H9 (cell line): ENCODE data around the gene BOLA2B. TPM values are rescaled to one million over a fixed set of nuclear protein-coding genes. Genes with fewer than 3 reads are reported as not detected.

Experiments used
- DNase-seq: peaks from one replicate; pipeline ENCODE4 v3.0.0-alpha.2; 2017
- H2AFZ ChIP-seq: one replicate; pipeline ENCODE4 v1.6.1; 2013; ENCODE audit warnings: mild to moderate bottlenecking, low read length, control low read depth, moderate library complexity
- H2AK5ac ChIP-seq: 2 replicates; pipeline ENCODE4 v1.6.1; 2013; ENCODE audit warnings: low read length, control low read depth, mixed read lengths; ENCODE audit not compliant: insufficient read length
- H2BK120ac ChIP-seq: one replicate; pipeline ENCODE4 v1.6.1; 2013; ENCODE audit warnings: low read depth, mild to moderate bottlenecking, low read length, control low read depth, inconsistent platforms; ENCODE audit not compliant: poor library complexity, severe bottlenecking
- H2BK12ac ChIP-seq: 2 replicates; pipeline ENCODE4 v1.6.1; 2013; ENCODE audit warnings: low read length, control low read depth, mixed read lengths, low read depth; ENCODE audit not compliant: insufficient read length
- H2BK15ac ChIP-seq: 2 replicates; pipeline ENCODE4 v1.6.1; 2013; ENCODE audit warnings: low read depth, low read length, control low read depth
- H2BK20ac ChIP-seq: one replicate; pipeline ENCODE4 v1.6.1; 2013; ENCODE audit warnings: low read depth, mild to moderate bottlenecking, low read length, control low read depth, inconsistent platforms; ENCODE audit not compliant: poor library complexity, severe bottlenecking
- H2BK5ac ChIP-seq: 2 replicates; pipeline ENCODE4 v1.6.1; 2013; ENCODE audit warnings: low read length, control low read depth, mixed read lengths; ENCODE audit not compliant: insufficient read length
- H3K14ac ChIP-seq: 2 replicates; pipeline ENCODE4 v1.6.1; 2013; ENCODE audit warnings: low read length, control low read depth; ENCODE audit not compliant: insufficient read depth
- H3K18ac ChIP-seq: 2 replicates; pipeline ENCODE4 v1.6.1; 2013; ENCODE audit warnings: low read depth, mild to moderate bottlenecking, mixed read lengths, low read length, control low read depth; ENCODE audit not compliant: insufficient read length
- H3K23ac ChIP-seq: 2 replicates; pipeline ENCODE4 v1.6.1; 2013; ENCODE audit warnings: low read length, control low read depth, mixed read lengths, low read depth; ENCODE audit not compliant: insufficient read length
- H3K23me2 ChIP-seq: 2 replicates; pipeline ENCODE4 v1.6.1; 2013; ENCODE audit warnings: low read depth, mild to moderate bottlenecking, mixed read lengths, low read length, control low read depth; ENCODE audit not compliant: insufficient read length, poor library complexity, severe bottlenecking
- H3K27ac ChIP-seq: 2 replicates; pipeline ENCODE4 v1.5.1; 2013; ENCODE audit warnings: low read length, control low read depth, mixed read lengths, low read depth; ENCODE audit not compliant: insufficient read length
- H3K27me3 ChIP-seq: 2 replicates; pipeline ENCODE4 v1.6.1; 2013; ENCODE audit warnings: low read length, control low read depth, inconsistent platforms; ENCODE audit not compliant: insufficient read depth
- H3K4ac ChIP-seq: 2 replicates; pipeline ENCODE4 v1.6.1; 2013; ENCODE audit warnings: low read depth, mild to moderate bottlenecking, control low read depth, inconsistent platforms, low read length, moderate library complexity
- H3K4me1 ChIP-seq: 2 replicates; pipeline ENCODE4 v1.6.1; 2013; ENCODE audit warnings: low read length, control low read depth, inconsistent platforms; ENCODE audit not compliant: insufficient read depth
- H3K4me2 ChIP-seq: 2 replicates; pipeline ENCODE4 v1.6.1; 2013; ENCODE audit warnings: low read length, control low read depth, mixed read lengths; ENCODE audit not compliant: insufficient read length, insufficient read depth
- H3K56ac ChIP-seq: 2 replicates; pipeline ENCODE4 v1.6.1; 2013; ENCODE audit warnings: low read depth, mild to moderate bottlenecking, mixed read lengths, low read length, control low read depth; ENCODE audit not compliant: insufficient read length
- H3K79me1 ChIP-seq: 2 replicates; pipeline ENCODE4 v1.6.1; 2013; ENCODE audit warnings: low read depth, mild to moderate bottlenecking, moderate library complexity, low read length, control low read depth, inconsistent platforms; ENCODE audit not compliant: insufficient read depth, poor library complexity, severe bottlenecking
- H3K79me2 ChIP-seq: 2 replicates; pipeline ENCODE4 v1.6.1; 2013; ENCODE audit warnings: low read length, control low read depth, inconsistent platforms; ENCODE audit not compliant: insufficient read depth
- H3K9ac ChIP-seq: 2 replicates; pipeline ENCODE4 v1.6.1; 2013; ENCODE audit warnings: low read length, control low read depth, mixed read lengths; ENCODE audit not compliant: insufficient read length; ENCODE audit errors: extremely low read depth
- H3K9me3 ChIP-seq: one replicate; pipeline ENCODE4 v1.6.1; 2013; ENCODE audit warnings: low read depth, low read length, inconsistent platforms; ENCODE audit not compliant: control insufficient read depth
- H3T11ph ChIP-seq: one replicate; pipeline ENCODE4 v1.6.1; 2013; ENCODE audit warnings: mild to moderate bottlenecking, low read length, control low read depth, inconsistent platforms
- H4K20me1 ChIP-seq: one replicate; pipeline ENCODE4 v1.6.1; 2013; ENCODE audit not compliant: control insufficient read depth, insufficient read length, insufficient read depth
- H4K5ac ChIP-seq: 2 replicates; pipeline ENCODE4 v1.6.1; 2013; ENCODE audit warnings: low read depth, mild to moderate bottlenecking, mixed read lengths, low read length, control low read depth; ENCODE audit not compliant: insufficient read length
- H4K8ac ChIP-seq: replicated peaks from 2 replicates; pipeline ENCODE4 v1.6.1; 2013; ENCODE audit warnings: low read length, control low read depth, mixed read lengths, low read depth; ENCODE audit not compliant: insufficient read length
- H4K91ac ChIP-seq: 2 replicates; pipeline ENCODE4 v1.6.1; 2013; ENCODE audit warnings: low read depth, mild to moderate bottlenecking, moderate library complexity, mixed read lengths, low read length, control low read depth; ENCODE audit not compliant: insufficient read length
- H3K27ac Mint-ChIP-seq, 3 experiments: 2 replicates in 2 of 3; 3 replicates in 1 of 3; pipeline ENCODE4 v1.8.0; 2020 to 2021; ENCODE audit warnings: mixed read lengths in 3 of 3, mild to moderate bottlenecking in 1 of 3, moderate library complexity in 1 of 3
- H3K27me3 Mint-ChIP-seq: 2 replicates; pipeline ENCODE4 v1.8.0; 2021; ENCODE audit warnings: low read depth, mild to moderate bottlenecking, moderate library complexity, mixed read lengths
- H3K36me3 Mint-ChIP-seq, 3 experiments: 2 replicates in 2 of 3; 3 replicates in 1 of 3; pipeline ENCODE4 v1.8.0; 2020 to 2021; ENCODE audit warnings: low read depth in 3 of 3, mixed read lengths in 3 of 3; ENCODE audit not compliant: insufficient read depth in 1 of 3
- H3K4me1 Mint-ChIP-seq, 2 experiments: 2 replicates each; pipeline ENCODE4 v1.8.0; 2020; ENCODE audit warnings: mixed read lengths in 2 of 2
- H3K4me3 Mint-ChIP-seq, 2 experiments: 2 replicates in 1 of 2; 3 replicates in 1 of 2; pipeline ENCODE4 v1.8.0; 2020 to 2021; ENCODE audit warnings: mild to moderate bottlenecking in 2 of 2, mixed read lengths in 2 of 2, moderate library complexity in 1 of 2
- H3K9me3 Mint-ChIP-seq, 2 experiments: 2 replicates in 1 of 2; 3 replicates in 1 of 2; pipeline ENCODE4 v1.8.0; 2020; ENCODE audit warnings: mild to moderate bottlenecking in 2 of 2, mixed read lengths in 2 of 2, moderate library complexity in 1 of 2
- WGBS: extraction: QIAGEN DNeasy Blood & Tissue Kit; methylation state at CpG from one replicate; pipeline ENCODE4 v1.1.7; 2013; ENCODE audit warnings: missing lambda C conversion rate, low lambda C conversion rate, mixed read lengths; ENCODE audit not compliant: insufficient read length; ENCODE audit errors: extremely low coverage; 5-methylcytosine and 5-hydroxymethylcytosine counted together
- total RNA-seq: library from RNA; stranded (reverse); gene quantifications from 2 replicates; pipeline ENCODE4 v1.2.1, GENCODE V29; 2021
- TF ChIP-seq, protein P1 (sequence below): fragments of 200-600 bp; sonication (generic); conservative IDR thresholded peaks from 3 replicates; pipeline ENCODE4 v1.8.0; 2021; ENCODE audit warnings: antibody characterized with exemption, mild to moderate bottlenecking

The BOLA2B gene
- total RNA-seq, 1 experiment from 2014 or later, result 218 TPM

DNA sequence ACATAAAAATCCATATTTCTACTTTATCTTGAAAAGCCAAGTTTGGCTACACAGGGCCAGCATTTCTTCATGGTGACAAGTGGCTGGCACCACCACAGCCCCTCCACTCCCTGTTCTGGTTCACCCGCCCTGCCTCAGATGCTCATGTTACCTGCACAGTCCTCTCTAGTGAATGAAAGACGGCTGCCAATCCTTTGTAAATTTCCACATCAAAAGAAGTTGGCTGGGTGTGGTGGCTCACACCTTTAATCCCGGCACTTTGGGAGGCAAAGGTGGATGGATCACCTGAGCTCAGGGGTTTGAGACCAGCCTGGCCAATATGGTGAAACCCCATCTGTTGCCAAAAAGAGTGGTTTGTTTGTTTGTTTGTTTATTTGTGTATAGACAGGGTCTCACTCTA, 29.9 kb downstream of the BOLA2B start:
- H2AFZ ChIP-seq, result no peak overlapping the region
- no peaks in the 10 kb centered on the region for H3K79me1 ChIP-seq
- no peak overlapping the region; a peak in 1 of 7 replicates for H3K27ac Mint-ChIP-seq
- no CpG with 5 or more reads among the region's 3 CpGs for WGBS
- no peaks in the 10 kb centered on the region for H3K79me2 ChIP-seq
- H3K56ac ChIP-seq, result no peak overlapping the region
- H3K9me3 Mint-ChIP-seq, result peaks cover 4 to 10% of the 10 kb centered on the region in 2 experiments
- no peak overlapping the region for H4K8ac ChIP-seq
- H3K4me1 Mint-ChIP-seq, result no peaks in the 10 kb centered on the region
- no peak overlapping the region for H2BK20ac ChIP-seq
- no peaks in the 10 kb centered on the region for H3K23me2 ChIP-seq
- H3K36me3 Mint-ChIP-seq, result peaks cover 2 to 4% (median 4%) of the 10 kb centered on the region in 3 experiments; a peak in 5 of 7 replicates
- H2BK15ac ChIP-seq, result no peak overlapping the region
- H3K4ac ChIP-seq, result no peak overlapping the region
- H2BK12ac ChIP-seq, result no peak overlapping the region
- no peak overlapping the region for H3T11ph ChIP-seq
- H2AK5ac ChIP-seq, result no peak overlapping the region
- H2BK5ac ChIP-seq, result no peak overlapping the region
- TF ChIP-seq, protein P1, sequence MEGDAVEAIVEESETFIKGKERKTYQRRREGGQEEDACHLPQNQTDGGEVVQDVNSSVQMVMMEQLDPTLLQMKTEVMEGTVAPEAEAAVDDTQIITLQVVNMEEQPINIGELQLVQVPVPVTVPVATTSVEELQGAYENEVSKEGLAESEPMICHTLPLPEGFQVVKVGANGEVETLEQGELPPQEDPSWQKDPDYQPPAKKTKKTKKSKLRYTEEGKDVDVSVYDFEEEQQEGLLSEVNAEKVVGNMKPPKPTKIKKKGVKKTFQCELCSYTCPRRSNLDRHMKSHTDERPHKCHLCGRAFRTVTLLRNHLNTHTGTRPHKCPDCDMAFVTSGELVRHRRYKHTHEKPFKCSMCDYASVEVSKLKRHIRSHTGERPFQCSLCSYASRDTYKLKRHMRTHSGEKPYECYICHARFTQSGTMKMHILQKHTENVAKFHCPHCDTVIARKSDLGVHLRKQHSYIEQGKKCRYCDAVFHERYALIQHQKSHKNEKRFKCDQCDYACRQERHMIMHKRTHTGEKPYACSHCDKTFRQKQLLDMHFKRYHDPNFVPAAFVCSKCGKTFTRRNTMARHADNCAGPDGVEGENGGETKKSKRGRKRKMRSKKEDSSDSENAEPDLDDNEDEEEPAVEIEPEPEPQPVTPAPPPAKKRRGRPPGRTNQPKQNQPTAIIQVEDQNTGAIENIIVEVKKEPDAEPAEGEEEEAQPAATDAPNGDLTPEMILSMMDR, result no peak
- no peaks in the 10 kb centered on the region for H3K9me3 ChIP-seq
- no peak overlapping the region for H3K18ac ChIP-seq
- H3K27me3 Mint-ChIP-seq, result peaks cover 3% of the 10 kb centered on the region; the same call in 1 of the 2 replicates
- H3K4me2 ChIP-seq, result no peak overlapping the region
- no peaks in the 10 kb centered on the region for H3K4me1 ChIP-seq
- H2BK120ac ChIP-seq, result no peak overlapping the region
- DNase-seq, result no peak
- no peak overlapping the region for H3K4me3 Mint-ChIP-seq
- no peak overlapping the region for H3K14ac ChIP-seq
- H4K20me1 ChIP-seq, result no peaks in the 10 kb centered on the region
- H4K5ac ChIP-seq, result no peak overlapping the region
- no peak overlapping the region for H4K91ac ChIP-seq
- no peak overlapping the region for H3K9ac ChIP-seq
- H3K27ac ChIP-seq, result no peak overlapping the region
- H3K27me3 ChIP-seq, result no peaks in the 10 kb centered on the region
- H3K23ac ChIP-seq, result no peak overlapping the region
